EH (cell line): ENCODE data around the gene BRIP1.

Experiments used
- DNase-seq: peaks from one replicate; pipeline ENCODE4 v3.0.0-alpha.2; 2015; ENCODE audit warnings: low read depth

Gene BRIP1

GRCh38 chr17:61757168-61757567 is 106.2 kb downstream of the BRIP1 start:
- DNase-seq, result no peak

- no peak for DNase-seq
These were observed 106.8 kb downstream of the BRIP1 start for GRCh38 chr17:61756561-61756960.

- DNase-seq, result no peak
These were observed 107.7 kb downstream of the BRIP1 start for GRCh38 chr17:61755668-61756067.

GRCh38 chr17:61755078-61755477 is 108.2 kb downstream of the BRIP1 start:
- DNase-seq, result no peak

GRCh38 chr17:61754124-61754523 is 109.2 kb downstream of the BRIP1 start:
- no peak for DNase-seq

- DNase-seq, result no peak
These were observed 109.6 kb downstream of the BRIP1 start for GRCh38 chr17:61753696-61754095.

- DNase-seq, result peak; percentile 38
These were observed 112.7 kb downstream of the BRIP1 start for GRCh38 chr17:61750656-61751055.

- no peak for DNase-seq
These were observed 113.4 kb downstream of the BRIP1 start for GRCh38 chr17:61749823-61750404.

- no peak for DNase-seq
These were observed 116.9 kb downstream of the BRIP1 start for GRCh38 chr17:61746248-61746985.

- no peak for DNase-seq
These were observed 118.5 kb downstream of the BRIP1 start for GRCh38 chr17:61744804-61745203.

GRCh38 chr17:61744252-61744651 is 119.1 kb downstream of the BRIP1 start:
- DNase-seq, result no peak

- DNase-seq, result no peak
These were observed 119.6 kb downstream of the BRIP1 start for GRCh38 chr17:61743766-61744165.

GRCh38 chr17:61739002-61739401 is 124.3 kb downstream of the BRIP1 start:
- DNase-seq, result no peak

- DNase-seq, result no peak
These were observed 125.1 kb downstream of the BRIP1 start for GRCh38 chr17:61738249-61738648.

GRCh38 chr17:61737820-61738219 is 125.5 kb downstream of the BRIP1 start:
- DNase-seq, result no peak

- DNase-seq, result no peak
These were observed 126.9 kb downstream of the BRIP1 start for GRCh38 chr17:61736438-61736837.

- DNase-seq, result no peak
These were observed 127.5 kb downstream of the BRIP1 start for GRCh38 chr17:61735807-61736206.

GRCh38 chr17:61734466-61734865 is 128.9 kb downstream of the BRIP1 start:
- no peak for DNase-seq

- DNase-seq, result no peak
These were observed 129.3 kb downstream of the BRIP1 start for GRCh38 chr17:61734012-61734411.

- no peak for DNase-seq
These were observed 130.3 kb downstream of the BRIP1 start for GRCh38 chr17:61733021-61733420.

- DNase-seq, result no peak
These were observed 131.2 kb downstream of the BRIP1 start for GRCh38 chr17:61732169-61732568.

- peak; percentile 13 for DNase-seq
These were observed 132.0 kb downstream of the BRIP1 start for GRCh38 chr17:61731330-61731729.

- no peak for DNase-seq
These were observed 133.5 kb downstream of the BRIP1 start for GRCh38 chr17:61729690-61730268.
